Activated CD4-positive, CD25-positive, alpha-beta regulatory T cell treated with anti-CD3 and anti-CD28 coated beads, Interleukin-2, amount 50 U/mL, for 16 hours (primary cell): Measurements from ENCODE around the gene PDGFC.

Source experiments
- DNase-seq: peaks from one replicate; pipeline ENCODE4 v3.0.0-alpha.2; 2020; ENCODE audit warnings: low read depth, low spot score

PDGFC gene

GRCh38 chr4:156971676-156972378, at the start of gene PDGFC:
PDGFC (minus strand) TSS chr4:156971799; CDS start chr4:156970903, 896 bp downstream.
- no peak for DNase-seq

- DNase-seq = no peak
These were observed 49.3 kb upstream of the PDGFC start for GRCh38 chr4:157020882-157021281.

DNA sequence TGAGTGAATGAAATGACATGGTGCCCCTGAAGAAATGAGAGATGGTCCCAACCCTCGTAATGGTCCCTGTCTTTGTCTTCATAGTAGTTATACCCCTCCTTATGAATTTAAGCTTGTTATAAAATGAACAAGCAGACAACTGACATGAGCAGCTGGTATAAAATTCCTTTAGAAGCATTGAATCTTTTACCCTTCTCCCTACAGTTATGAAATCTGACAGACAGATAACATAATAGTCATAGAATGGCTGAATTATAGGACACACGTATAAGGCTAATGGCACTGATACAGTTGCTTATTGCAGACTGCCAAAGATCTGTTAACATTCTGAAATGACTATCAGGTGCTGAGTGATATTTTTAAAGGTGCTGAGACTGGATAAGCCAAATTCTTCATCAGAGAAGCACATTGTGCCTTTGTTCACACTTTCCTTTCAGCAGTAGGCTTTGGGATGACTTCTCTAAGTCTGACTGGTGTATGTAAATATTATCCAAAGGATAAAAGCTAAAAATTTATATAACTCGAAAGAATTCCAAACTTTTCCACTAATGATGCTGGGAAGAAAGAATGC, 47.4 kb upstream of the PDGFC start:
- DNase-seq = no peak

DNA sequence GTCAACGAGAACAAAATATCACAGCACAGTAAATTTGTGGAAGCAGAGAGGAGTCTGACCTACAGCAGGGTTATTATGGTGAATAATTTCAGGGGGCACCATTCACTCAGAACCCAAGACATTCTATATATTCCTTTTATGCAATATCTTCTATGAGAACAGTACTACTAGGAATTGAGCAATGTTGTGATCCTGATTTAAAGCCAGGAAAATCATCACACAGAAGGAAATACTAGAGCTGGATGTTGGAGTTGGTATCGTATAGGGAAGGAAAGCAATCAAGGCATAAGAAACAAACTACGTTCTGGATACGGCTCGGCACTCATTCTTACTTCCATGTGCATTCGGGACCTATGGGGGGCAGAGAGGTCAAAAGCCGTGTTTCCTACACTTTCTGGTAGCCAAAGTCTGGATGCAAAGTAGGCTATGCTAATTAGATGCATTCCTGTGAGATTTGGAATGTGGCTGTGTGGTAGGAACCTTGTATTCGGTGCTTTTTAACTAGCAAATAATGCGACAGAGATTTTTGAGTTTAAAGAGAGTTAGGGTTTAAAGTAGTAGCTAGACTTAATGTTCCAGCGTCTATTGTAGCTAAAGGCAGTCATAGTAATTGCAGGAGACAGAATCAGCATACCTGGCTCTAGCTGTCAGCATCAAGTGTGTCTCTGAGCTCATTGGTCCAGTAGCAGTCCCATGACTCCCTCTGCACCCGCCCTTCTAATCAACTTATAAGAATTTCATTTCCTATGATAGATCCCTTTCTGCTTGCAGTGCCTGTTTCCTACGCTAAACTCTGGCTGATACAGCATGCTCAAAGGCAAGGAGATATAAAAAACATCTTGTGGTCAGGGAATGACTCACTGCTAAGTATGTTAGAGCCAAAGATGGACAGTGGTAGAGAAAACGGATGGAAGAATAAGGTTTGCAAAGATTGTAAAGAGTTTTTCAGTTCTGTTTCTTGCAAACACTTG, 43.3 kb upstream of the PDGFC start:
- DNase-seq = no peak

GRCh38 chr4:157013656-157014055, 42.1 kb upstream of the PDGFC start:
- DNase-seq = no peak

GRCh38 chr4:157012781-157013180, 41.2 kb upstream of the PDGFC start:
- DNase-seq = no peak

- no peak for DNase-seq
These were observed 40.7 kb upstream of the PDGFC start for GRCh38 chr4:157012296-157012695.

DNA sequence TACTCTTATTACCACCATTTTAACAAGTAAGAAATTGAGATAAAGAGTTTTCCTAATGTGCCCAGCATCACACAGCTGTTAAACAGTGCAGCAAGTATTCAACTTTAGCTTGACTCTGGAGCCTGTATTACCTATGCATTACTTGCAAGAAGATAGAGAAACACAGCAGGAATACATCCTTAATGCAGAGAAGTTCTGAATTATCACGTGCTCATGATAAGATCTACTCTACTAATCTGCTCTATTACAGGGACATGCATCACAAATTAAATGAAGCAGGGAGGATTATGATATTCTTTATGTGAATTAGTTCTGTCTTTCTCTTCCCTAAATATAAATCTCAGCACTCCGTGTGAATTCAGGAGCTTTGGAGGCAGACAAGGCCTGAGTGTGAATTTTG, 39.0 kb upstream of the PDGFC start:
- no peak for DNase-seq

GRCh38 chr4:157005831-157006230, 34.2 kb upstream of the PDGFC start:
- no peak for DNase-seq

GRCh38 chr4:157005193-157005592, 33.6 kb upstream of the PDGFC start:
- no peak for DNase-seq

- DNase-seq = no peak
These were observed 32.9 kb upstream of the PDGFC start for GRCh38 chr4:157004279-157005161.

GRCh38 chr4:156999175-156999517, 27.5 kb upstream of the PDGFC start:
- no peak for DNase-seq

DNA sequence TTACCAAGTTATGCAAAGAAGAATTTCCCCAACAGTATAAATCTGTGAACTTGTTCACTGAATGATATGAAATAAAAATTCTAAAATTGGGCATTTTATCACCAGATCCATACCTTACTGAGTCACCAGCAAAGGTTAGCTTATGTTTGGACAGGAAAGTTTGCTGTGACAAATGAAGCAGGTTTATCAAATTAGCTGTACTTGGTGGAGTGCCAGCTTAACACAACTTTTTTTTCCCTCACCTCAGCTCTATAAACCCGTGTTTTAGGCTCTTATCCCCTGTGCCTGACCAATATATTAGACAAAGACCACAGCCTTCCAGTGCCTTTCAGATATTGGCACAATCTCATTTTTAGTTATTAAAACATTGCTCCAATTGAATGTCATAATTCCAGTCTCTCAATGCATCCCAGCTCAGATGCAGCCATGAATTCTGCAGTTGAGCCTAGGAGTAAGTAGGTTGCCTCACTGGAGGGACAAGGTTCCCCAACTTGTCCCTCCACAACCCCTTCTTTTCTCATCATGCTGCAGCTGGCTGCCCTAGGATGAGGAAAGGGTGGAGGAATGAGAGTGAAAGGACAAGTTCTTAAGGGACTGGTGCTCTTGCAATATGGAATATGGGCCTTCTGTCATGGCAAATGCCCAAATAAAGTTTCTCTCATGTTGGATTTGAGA, 27.0 kb upstream of the PDGFC start:
- no peak for DNase-seq

- DNase-seq = no peak
These were observed 21.3 kb upstream of the PDGFC start for GRCh38 chr4:156992943-156993342.

DNA sequence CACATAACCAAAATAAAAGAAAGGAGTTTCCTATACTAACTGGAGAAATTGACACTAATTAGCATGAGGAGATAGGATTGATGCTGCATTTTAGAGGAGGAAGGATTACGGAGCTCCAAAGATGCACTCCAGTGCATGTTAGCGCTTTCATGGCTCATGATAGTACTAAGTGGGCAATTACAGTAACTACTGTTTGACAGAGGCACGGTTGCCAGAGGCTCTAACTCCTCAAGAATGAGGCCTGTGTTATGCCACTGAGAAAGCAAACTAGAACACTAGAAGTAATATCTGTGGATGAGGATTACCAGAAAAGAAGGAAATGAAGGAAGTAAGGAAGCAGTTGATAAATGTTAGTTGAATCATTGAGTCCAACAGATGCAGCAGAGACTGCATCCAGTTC, 19.6 kb upstream of the PDGFC start:
- DNase-seq = no peak

GRCh38 chr4:156983366-156983765, 11.8 kb upstream of the PDGFC start:
- no peak for DNase-seq

DNA sequence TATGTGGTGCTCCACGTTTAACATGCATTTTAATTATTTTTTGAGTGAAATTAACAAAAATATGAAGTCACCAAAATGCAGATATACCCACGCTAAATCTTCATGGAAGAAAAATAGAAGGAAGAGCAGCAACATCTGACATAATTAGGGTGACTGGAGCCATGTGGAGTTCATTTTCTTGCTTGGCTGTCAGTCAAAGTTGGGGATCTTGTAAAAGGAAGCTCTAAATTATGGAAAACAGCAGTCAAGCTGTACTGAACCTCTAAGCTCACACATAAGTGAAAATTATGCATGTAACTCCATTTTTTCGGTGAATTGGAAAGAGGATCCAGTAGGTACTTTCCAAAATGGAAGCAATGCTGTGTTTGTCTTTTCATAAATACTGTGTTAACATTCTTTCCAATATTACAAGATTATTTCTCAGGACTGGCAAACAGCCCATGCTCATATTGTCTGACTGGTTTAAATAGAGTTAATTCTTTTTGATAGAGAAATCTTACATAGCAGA, 9.7 kb upstream of the PDGFC start:
- DNase-seq = no peak

GRCh38 chr4:156977435-156978160, 6.0 kb upstream of the PDGFC start:
- DNase-seq = no peak

GRCh38 chr4:156976147-156976546, 4.5 kb upstream of the PDGFC start:
- DNase-seq = no peak

GRCh38 chr4:156975686-156976085, 4.1 kb upstream of the PDGFC start:
- DNase-seq = no peak
